ENCODE data around the gene ZNF428. TPM values are rescaled to one million over a fixed set of nuclear protein-coding genes. Genes with fewer than 3 reads are reported as not detected.
"Not testable (repeated sequence)": the region's sequence is repeated elsewhere in the genome, so short reads cannot be mapped to it uniquely, and the experiment has no call there.

Gene ZNF428
- total RNA-seq, 1 donor, result 14.0 TPM

GRCh38 chr19:43610493-43610892 lies 8.9 kb downstream of the ZNF428 start:
- H3K4me3 ChIP-seq (ENCODE audit: low read depth, low read length), result no peak overlapping the region
- TF ChIP-seq CTCF (IDR thresholded peaks at IDR 0.05; ENCODE audit: insufficient read depth, low read length), result no peak
- no peak for DNase-seq (ENCODE audit: low read depth)

- TF ChIP-seq CTCF (IDR thresholded peaks at IDR 0.05; ENCODE audit: insufficient read depth, low read length), result no peak
- H3K4me3 ChIP-seq (ENCODE audit: low read depth, low read length), result no peak overlapping the region
- DNase-seq (ENCODE audit: low read depth), result no peak
Observed at GRCh38 chr19:43609872-43610271, 9.6 kb downstream of the ZNF428 start.

GRCh38 chr19:43607238-43608205 lies 11.9 kb downstream of the ZNF428 start:
- H3K4me3 ChIP-seq (ENCODE audit: low read depth, low read length), result no peak overlapping the region
- DNase-seq (ENCODE audit: low read depth), result no peak
- no peak for TF ChIP-seq CTCF (IDR thresholded peaks at IDR 0.05; ENCODE audit: insufficient read depth, low read length)

- no peak for TF ChIP-seq CTCF (IDR thresholded peaks at IDR 0.05; ENCODE audit: insufficient read depth, low read length)
- no peak overlapping the region for H3K4me3 ChIP-seq (ENCODE audit: low read depth, low read length)
- no peak for DNase-seq (ENCODE audit: low read depth)
Observed at GRCh38 chr19:43606569-43607229, 12.7 kb downstream of the ZNF428 start.

- no peak overlapping the region for H3K4me3 ChIP-seq (ENCODE audit: low read depth, low read length)
- DNase-seq (ENCODE audit: low read depth), result no peak
- TF ChIP-seq CTCF (IDR thresholded peaks at IDR 0.05; ENCODE audit: insufficient read depth, low read length), result no peak
Observed at GRCh38 chr19:43605875-43606568, 13.4 kb downstream of the ZNF428 start.

- not testable (repeated sequence) for H3K4me3 ChIP-seq (ENCODE audit: low read depth, low read length); DNase-seq (ENCODE audit: low read depth)
Observed at GRCh38 chr19:43600326-43600725, 19.1 kb downstream of the ZNF428 start.
